SH-SY5Y (cell line): ENCODE results near the gene SLC7A6OS.

Source experiments
- GATA2 ChIP-seq: IDR thresholded peaks from 2 replicates; pipeline ENCODE4 v1.6.1; 2011; ENCODE audit warnings: mild to moderate bottlenecking, low read depth, low read length
- GATA3 ChIP-seq: IDR thresholded peaks from 2 replicates; pipeline ENCODE4 v1.6.1; 2011; ENCODE audit warnings: low read depth, mild to moderate bottlenecking, low read length, moderate library complexity

SLC7A6OS gene

DNA sequence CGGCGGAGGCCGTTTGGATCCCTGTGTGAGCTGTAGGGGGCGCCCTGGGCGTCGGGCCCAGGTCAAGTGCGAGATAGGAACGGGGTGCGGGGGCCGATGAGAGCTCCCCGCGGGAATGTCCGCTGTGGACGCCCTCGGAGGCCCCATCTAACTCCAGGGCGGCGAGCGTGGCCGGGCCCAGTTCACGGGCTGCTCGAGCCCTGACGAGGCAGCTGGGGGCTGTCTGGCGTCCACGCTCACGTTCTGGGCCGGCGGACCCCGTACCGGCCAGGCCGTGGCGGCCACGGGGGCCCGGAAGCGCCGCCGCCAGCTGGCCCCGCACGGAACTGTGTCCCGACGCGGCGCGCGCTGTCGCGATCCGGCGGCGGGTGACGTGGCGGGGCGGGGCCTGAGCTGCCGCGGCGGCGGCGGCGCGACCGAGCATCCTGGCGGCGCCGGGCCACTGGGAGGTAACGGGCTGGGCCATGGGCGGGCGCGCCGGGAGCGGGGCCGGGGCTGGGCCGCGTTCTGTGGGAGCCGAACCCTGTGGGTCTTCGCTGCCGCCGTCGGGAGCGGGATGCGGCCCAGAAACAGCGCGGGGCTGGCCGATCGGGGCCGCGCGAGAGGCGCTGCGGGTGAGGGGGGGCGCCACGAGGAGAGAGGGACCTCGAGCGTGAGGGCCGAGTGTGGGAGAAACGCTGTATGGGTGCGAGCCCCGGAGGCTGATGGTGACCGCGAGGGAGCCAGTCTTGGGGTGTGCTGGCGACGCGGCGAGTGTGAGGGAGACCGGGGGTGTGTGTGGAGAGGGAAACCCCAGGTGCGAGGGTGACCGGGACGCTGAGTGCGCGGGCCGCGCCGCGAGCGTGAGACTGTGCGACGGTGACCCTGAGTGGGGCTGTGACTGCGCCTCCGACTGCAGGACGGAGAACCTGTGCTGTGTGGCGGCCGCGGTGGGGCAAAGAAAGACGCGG, 46.3 kb downstream of the SLC7A6OS start, which contains the start of gene SLC7A6:
Gene SLC7A6 (plus strand): TSS at position 399 of the 950 bp plus-strand sequence. CDS start 10,201 bp downstream, outside the sequence.
- TF ChIP-seq GATA2 (no peak), GATA3 (no peak)

DNA sequence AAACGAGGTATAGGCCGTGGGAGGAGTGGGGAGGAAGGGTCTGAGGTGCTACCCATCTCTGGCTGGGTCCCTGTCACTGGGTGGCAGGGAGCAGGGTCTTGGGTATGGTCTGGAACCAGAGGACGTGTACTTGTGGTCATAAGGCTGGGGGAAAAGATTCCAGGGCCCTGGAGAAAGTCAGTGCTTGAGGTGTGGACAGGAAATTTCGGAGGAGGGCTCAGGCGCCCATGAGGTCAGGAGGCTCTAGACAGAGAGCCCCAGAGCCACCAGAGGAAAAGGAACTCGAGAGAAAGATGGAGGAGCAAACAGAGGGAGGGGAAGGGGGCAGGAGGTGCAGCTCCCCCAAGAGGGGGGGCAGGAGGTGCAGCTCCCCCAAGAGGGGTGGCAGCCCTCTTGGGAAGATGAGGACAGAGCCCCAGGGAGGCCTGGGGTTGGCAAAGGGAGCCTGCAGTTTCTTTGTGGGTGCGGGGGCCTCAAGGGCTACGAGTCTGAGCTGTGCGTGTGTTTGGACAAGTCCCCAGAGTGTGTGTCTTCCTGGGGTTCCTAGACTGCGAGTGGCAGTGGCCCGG, 47.1 kb downstream of the SLC7A6OS start:
- TF ChIP-seq GATA3 (no peak), GATA2 (no peak)

DNA sequence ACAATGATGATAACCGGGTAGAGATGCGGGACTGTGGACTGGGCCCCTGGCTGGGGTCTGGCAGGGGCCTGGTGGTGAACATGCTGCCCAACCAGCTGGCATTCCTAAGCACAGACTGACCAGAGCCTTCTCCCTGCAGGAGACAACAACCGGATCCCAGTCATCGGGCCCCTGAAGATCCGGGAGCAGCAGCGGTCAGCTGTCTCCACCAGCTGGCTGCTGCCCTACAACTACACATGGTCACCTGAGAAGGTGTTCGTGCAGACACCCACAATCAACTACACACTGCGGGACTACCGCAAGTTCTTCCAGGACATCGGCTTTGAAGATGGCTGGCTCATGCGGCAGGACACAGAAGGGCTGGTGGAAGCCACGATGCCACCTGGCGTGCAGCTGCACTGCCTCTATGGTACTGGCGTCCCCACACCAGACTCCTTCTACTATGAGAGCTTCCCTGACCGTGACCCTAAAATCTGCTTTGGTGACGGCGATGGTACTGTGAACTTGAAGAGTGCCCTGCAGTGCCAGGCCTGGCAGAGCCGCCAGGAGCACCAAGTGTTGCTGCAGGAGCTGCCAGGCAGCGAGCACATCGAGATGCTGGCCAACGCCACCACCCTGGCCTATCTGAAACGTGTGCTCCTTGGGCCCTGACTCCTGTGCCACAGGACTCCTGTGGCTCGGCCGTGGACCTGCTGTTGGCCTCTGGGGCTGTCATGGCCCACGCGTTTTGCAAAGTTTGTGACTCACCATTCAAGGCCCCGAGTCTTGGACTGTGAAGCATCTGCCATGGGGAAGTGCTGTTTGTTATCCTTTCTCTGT, 51.5 kb downstream of the SLC7A6OS start:
- TF ChIP-seq GATA2: no peak
- no peak for TF ChIP-seq GATA3

DNA sequence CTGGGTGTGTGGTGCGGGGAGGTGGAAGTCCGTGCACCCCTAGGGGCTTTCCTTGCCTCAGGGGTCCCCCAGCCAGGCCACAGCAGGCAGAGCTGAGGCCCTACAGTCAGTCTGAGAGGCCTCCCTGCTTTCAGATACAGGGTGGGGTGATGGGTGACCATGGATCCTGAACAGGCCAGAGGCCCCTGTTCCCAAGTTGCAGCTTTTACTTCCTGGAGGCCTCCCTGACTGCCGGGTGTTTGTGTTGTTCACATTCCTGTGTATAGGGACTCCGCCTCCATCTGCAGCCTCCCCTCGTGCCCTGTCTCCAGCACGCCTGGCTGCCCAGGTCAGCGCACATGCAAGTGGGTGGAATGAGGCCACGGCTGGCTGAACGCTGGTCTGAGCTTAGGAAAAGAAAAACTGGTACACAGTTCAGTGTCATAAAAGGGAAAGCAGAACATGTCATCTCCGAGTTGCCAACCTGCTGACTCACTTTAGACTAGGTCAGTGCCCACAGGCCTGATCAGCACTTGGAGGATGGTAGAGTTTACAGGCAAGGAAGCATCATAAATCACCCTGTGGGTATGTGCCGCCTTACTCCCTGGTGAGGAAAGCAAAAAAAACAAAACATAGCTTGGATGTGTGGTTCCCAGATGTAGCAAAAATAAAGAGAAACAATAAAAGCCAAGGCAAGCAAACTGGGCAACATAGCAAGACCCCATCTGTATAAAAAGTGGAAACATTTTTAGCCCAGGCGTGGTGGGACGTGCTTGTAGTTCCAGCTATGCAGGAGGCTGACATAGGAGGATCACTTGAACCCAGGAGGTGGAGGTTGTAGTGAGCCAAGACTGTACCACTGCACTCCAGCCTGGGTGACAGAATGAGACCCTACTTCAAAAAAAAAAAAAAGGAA, 52.6 kb downstream of the SLC7A6OS start:
- TF ChIP-seq GATA3 (no peak), GATA2 (no peak)

DNA sequence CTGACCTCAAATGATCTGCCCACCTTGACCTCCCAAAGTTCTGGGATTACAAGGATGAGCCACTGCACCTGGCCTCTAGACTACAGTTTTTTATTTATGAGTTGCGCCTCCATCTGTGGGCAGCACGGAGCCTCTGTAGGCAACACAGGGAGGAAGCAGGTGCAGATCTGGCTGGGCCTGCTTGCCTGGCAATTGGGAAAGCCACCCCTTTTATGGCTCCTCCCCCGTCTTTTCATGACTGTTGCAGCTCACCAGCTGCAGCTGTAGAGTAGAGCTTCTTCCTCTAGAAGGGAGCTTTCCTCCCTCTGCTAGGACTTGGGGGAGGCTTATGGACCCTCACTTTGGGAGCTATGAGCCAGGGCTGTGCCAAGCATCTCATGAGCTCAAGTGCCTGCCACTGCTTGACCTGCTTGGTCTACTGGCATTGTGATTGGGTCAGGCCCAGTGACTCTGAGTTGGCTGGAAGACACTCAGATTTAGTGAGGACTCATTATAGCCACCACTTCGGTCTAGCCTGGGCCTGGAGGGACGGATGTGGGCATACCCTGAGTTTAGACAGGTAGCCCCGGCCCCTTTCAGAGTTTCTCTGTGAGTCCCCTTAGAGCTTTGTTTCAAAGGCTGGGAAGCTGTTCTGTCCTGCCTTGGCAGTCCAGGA, 53.4 kb downstream of the SLC7A6OS start:
- no peak for TF ChIP-seq GATA2
- no peak for TF ChIP-seq GATA3

DNA sequence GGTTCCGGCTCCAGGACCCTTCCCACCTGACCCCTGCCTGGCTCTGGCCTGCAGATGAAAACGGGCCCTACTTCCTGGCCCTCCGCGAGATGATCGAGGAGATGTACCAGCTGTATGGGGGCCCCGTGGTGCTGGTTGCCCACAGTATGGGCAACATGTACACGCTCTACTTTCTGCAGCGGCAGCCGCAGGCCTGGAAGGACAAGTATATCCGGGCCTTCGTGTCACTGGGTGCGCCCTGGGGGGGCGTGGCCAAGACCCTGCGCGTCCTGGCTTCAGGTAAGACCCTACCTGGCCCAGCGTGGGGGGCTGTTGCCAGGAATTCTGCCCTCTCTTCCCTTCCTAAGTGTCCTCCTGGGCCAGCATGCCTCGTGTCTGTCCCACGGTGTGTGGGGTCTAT, 55.0 kb downstream of the SLC7A6OS start:
- TF ChIP-seq GATA2: no peak
- no peak for TF ChIP-seq GATA3

DNA sequence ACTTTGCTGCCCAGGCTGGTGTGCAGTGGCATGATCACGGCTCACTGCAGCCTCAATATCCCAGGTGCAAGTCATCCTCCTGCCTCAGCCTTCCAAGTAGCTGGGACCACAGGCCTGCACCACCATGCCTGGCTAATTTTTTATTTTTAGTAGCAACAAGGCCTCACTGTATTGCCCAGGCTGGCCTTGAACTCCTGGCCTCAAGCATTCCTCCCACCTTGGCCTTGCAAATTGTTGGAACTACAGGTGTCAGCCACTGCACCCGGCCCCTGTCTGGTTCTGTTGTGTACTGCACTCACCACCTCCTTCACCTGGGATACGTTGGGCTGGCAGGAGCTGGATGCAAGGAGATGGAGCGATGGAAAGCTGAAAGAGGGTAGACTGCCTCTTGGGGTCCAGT, 57.0 kb downstream of the SLC7A6OS start:
- TF ChIP-seq GATA2: no peak
- no peak for TF ChIP-seq GATA3

DNA sequence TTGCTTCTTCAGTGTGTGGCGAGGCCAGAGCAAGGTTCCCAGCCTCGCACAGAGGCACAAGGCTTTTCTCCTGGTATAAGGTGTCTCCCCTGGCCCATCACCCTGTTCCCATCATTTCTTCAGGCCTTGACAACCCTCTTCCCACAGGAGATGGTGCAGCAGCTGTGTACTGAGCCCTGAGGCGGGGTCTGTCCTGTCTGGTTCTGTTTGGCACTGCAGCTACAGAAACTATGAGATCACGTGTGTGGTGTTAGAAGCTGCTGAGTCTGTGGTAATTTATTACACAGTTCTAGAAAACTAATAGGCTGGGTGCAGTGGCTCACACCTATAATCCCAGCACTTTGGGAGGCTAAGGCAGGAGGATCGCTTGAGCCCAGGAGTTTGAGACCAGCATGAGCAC, 58.4 kb downstream of the SLC7A6OS start:
- TF ChIP-seq GATA2: no peak
- no peak for TF ChIP-seq GATA3

DNA sequence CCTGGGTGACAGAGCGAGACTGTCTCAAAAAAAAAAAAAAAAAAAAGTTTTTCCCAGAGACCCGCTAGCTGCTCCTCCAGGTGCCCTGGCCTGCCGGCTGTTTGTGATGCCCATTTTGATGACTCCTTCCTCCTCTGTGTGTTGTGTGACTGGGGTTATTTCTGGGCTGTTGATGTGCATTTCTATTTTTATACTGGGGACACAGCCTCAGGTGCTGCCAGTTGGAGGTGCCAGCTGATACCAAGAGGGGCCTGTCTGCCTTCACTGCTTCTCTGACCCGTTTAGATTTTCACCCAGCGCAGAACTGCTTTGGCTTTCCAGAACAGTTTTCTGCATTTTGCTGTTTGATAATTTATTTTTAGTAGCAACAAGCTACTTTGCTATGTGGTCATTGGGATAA, 58.9 kb downstream of the SLC7A6OS start:
- TF ChIP-seq GATA2 (no peak), GATA3 (no peak)

DNA sequence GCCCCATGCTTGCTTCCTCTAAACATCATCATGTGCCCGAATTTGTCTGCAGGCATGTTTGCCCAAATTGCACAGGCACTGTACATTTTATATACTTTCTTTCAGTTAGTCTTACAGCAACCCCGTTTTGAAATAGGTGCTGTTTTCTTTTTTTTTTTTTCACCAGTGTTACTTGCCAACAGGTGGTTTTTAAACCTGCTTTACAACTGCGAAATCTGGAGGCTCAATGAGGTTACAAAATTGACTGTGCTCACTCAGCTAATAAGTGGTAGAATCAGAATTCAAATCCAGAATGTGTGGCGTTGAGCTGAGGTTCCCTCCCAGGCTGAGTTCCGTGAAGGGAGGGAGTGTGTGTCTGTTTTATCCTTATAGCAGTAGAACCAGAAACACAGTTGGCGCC, 59.8 kb downstream of the SLC7A6OS start:
- TF ChIP-seq GATA3 (no peak), GATA2 (no peak)

DNA sequence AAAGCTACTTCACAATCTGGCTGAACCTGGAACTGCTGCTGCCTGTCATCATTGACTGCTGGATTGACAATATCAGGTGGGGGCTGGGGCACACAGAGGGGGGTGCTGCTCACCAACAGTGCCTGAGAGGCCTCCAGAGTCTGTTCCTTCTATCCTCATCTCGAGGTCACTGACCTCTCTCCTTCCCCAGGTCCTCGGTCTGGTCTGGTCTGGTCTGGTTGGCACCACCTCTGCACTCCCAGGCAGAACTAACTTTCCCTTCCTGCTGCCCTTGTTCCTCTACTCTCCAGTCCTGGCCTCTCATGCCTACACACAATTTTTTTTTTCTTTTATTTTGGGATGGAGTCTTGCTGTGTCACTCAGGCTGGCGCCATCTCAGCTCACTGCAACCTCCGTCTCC, 61.4 kb downstream of the SLC7A6OS start:
- TF ChIP-seq GATA2 (no peak), GATA3 (no peak)
